ENCODE results near the gene POPDC2. TPM values are rescaled to one million over a fixed set of nuclear protein-coding genes. Genes with fewer than 3 reads are reported as not detected.
"Not testable (repeated sequence)": the region's sequence is repeated elsewhere in the genome, so short reads cannot be mapped to it uniquely, and the experiment has no call there.

Gene POPDC2
- total and polyA plus RNA-seq, 7 donors: 30.7 to 205 (median 137) TPM

- ATAC-seq (no peak), DNase-seq (no peak)
- Histone ChIP-seq H3K36me3 (ENCODE audit: insufficient read depth in 1 of 2, low read depth in 1 of 2) (no peaks in the 10 kb centered on the region), H3K9me3 (no peaks in the 10 kb centered on the region), H3K4me1 (no peaks in the 10 kb centered on the region), H3K27me3 (ENCODE audit: insufficient read depth in 3 of 3, low read length in 2 of 3) (no peaks in the 10 kb centered on the region), H3K4me3 (no peak overlapping the region), H3K27ac (no peak overlapping the region)
- intact Hi-C loops (cut with DNase I): no loop called here
- TF ChIP-seq CTCF (IDR thresholded peaks at IDR 0.05): peak; percentile 38
- WGBS, 3 donors: 50 to 56% (median 51%) methylated on average over 4 of the region's 4 CpGs
Measured at GRCh38 chr3:119690043-119690656, 29.8 kb upstream of the POPDC2 start.

GRCh38 chr3:119683421-119683820 is 23.0 kb upstream of the POPDC2 start:
- H3K4me1 ChIP-seq: no peaks in the 10 kb centered on the region
- no peak for ATAC-seq
- 19 to 26% (median 24%) methylated on average over 1 of the region's 1 CpG for WGBS, 3 donors
- H3K4me3 ChIP-seq: no peak overlapping the region
- intact Hi-C loops (cut with DNase I): loop anchor here in 1 of 2 donors (5.0 to 10.0 kb wide), 2 partner anchors 156 to 219 kb away; partner anchors contain the start of genes POGLUT1 and TMEM39A
- H3K27ac ChIP-seq: no peak overlapping the region
- no peaks in the 10 kb centered on the region for H3K36me3 ChIP-seq (ENCODE audit: insufficient read depth in 1 of 2, low read depth in 1 of 2)
- no peak for DNase-seq
- no peaks in the 10 kb centered on the region for H3K9me3 ChIP-seq
- H3K27me3 ChIP-seq (ENCODE audit: insufficient read depth in 3 of 3, low read length in 2 of 3): no peaks in the 10 kb centered on the region
- no peak for TF ChIP-seq CTCF (IDR thresholded peaks at IDR 0.05)

- intact Hi-C loops (cut with DNase I): loop anchor here in 1 of 2 donors (5.0 to 10.0 kb wide), 2 partner anchors 154 to 216 kb away; partner anchors contain the start of genes POGLUT1 and TMEM39A
- Histone ChIP-seq H3K27me3 (ENCODE audit: insufficient read depth in 3 of 3, low read length in 2 of 3) (no peaks in the 10 kb centered on the region), H3K36me3 (ENCODE audit: insufficient read depth in 1 of 2, low read depth in 1 of 2) (no peaks in the 10 kb centered on the region), H3K4me3 (no peak overlapping the region), H3K4me1 (peaks cover 4% of the 10 kb centered on the region), H3K9me3 (no peaks in the 10 kb centered on the region), H3K27ac (no peak overlapping the region)
- WGBS, 3 donors: 51 to 58% (median 54%) methylated on average over 1 of the region's 1 CpG
- ATAC-seq: peak in 1 of 4 donors; percentile 40
- TF ChIP-seq CTCF (IDR thresholded peaks at IDR 0.05): peak; percentile 62
- no peak for DNase-seq
Measured at GRCh38 chr3:119681279-119681678, 20.9 kb upstream of the POPDC2 start.

- DNase-seq: no peak
- no peak overlapping the region for H3K27ac ChIP-seq
- no peak for ATAC-seq
Measured at GRCh38 chr3:119679874-119680273, 19.5 kb upstream of the POPDC2 start.

GRCh38 chr3:119678209-119678608 is 17.8 kb upstream of the POPDC2 start:
- peaks cover 18% of the 10 kb centered on the region for H3K4me1 ChIP-seq
- not testable (repeated sequence) for H3K9me3 ChIP-seq; DNase-seq; ATAC-seq; H3K27me3 ChIP-seq (ENCODE audit: insufficient read depth in 3 of 3, low read length in 2 of 3); H3K4me3 ChIP-seq; H3K27ac ChIP-seq
- 96 to 98% (median 97%) methylated on average over 10 of the region's 10 CpGs for WGBS, 3 donors
- intact Hi-C loops (cut with DNase I): loop anchor here (5.0 to 10.0 kb wide), 4 partner anchors 81 to 183 kb away; partner anchors contain the start of genes TIMMDC1 (in 2 of the 2), ADPRH (in 1 of the 2) and PLA1A (in 1 of the 2)
- peaks cover 0 to 22% of the 10 kb centered on the region in 2 donors for H3K36me3 ChIP-seq (ENCODE audit: insufficient read depth in 1 of 2, low read depth in 1 of 2)

More at GRCh38 chr3:119679874-119680273, 19.5 kb upstream of the POPDC2 start:
- TF ChIP-seq CTCF (IDR thresholded peaks at IDR 0.05): no peak
- Histone ChIP-seq H3K27me3 (ENCODE audit: insufficient read depth in 3 of 3, low read length in 2 of 3) (no peaks in the 10 kb centered on the region), H3K4me3 (no peak overlapping the region), H3K4me1 (peaks cover 18% of the 10 kb centered on the region), H3K36me3 (ENCODE audit: insufficient read depth in 1 of 2, low read depth in 1 of 2) (peaks cover 0 to 5% of the 10 kb centered on the region in 2 donors), H3K9me3 (no peaks in the 10 kb centered on the region)
- intact Hi-C loops (cut with DNase I): loop anchor here (5.0 to 10.0 kb wide), 6 partner anchors 83 to 215 kb away; partner anchors contain the start of genes TIMMDC1 (in 2 of the 2), ADPRH (in 1 of the 2), PLA1A (in 1 of the 2) and POGLUT1 (in 1 of the 2)
